ENCODE measurements around the gene SCRN2. TPM values are rescaled to one million over a fixed set of nuclear protein-coding genes. Genes with fewer than 3 reads are reported as not detected.

The SCRN2 gene
- total and polyA plus RNA-seq, 2 of the 13 experiments (the other 11 are each of a cell fraction or from before 2014, with no cell fraction given): 21.7 to 29.5 TPM

- TF ChIP-seq, protein P1, sequence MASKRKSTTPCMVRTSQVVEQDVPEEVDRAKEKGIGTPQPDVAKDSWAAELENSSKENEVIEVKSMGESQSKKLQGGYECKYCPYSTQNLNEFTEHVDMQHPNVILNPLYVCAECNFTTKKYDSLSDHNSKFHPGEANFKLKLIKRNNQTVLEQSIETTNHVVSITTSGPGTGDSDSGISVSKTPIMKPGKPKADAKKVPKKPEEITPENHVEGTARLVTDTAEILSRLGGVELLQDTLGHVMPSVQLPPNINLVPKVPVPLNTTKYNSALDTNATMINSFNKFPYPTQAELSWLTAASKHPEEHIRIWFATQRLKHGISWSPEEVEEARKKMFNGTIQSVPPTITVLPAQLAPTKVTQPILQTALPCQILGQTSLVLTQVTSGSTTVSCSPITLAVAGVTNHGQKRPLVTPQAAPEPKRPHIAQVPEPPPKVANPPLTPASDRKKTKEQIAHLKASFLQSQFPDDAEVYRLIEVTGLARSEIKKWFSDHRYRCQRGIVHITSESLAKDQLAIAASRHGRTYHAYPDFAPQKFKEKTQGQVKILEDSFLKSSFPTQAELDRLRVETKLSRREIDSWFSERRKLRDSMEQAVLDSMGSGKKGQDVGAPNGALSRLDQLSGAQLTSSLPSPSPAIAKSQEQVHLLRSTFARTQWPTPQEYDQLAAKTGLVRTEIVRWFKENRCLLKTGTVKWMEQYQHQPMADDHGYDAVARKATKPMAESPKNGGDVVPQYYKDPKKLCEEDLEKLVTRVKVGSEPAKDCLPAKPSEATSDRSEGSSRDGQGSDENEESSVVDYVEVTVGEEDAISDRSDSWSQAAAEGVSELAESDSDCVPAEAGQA (IDR thresholded peaks at IDR 0.05; ENCODE audit: low read depth): no peak
- TF ChIP-seq, protein P1 (CRISPR knock-in tag; IDR thresholded peaks at IDR 0.05; ENCODE audit: borderline replicate concordance): no peak
- TF ChIP-seq MTF1 (CRISPR knock-in tag; IDR thresholded peaks at IDR 0.05): no peak
- 0 out of 2 replicates have a peak, but pooled peaks have one; percentile 58 for TF ChIP-seq ZSCAN29 (CRISPR knock-in tag; conservative IDR thresholded peaks at IDR 0.05)
- TF ChIP-seq, protein P2, sequence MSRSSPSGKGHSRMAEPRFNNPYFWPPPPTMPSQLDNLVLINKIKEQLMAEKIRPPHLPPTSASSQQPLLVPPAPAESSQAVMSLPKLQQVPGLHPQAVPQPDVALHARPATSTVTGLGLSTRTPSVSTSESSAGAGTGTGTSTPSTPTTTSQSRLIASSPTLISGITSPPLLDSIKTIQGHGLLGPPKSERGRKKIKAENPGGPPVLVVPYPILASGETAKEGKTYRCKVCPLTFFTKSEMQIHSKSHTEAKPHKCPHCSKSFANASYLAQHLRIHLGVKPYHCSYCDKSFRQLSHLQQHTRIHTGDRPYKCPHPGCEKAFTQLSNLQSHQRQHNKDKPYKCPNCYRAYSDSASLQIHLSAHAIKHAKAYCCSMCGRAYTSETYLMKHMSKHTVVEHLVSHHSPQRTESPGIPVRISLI (CRISPR knock-in tag; IDR thresholded peaks at IDR 0.05; ENCODE audit: borderline replicate concordance): no peak
- TF ChIP-seq AGO2 (optimal IDR thresholded peaks at IDR 0.05; ENCODE audit: low read depth, low read length): no peak
- no peak for TF ChIP-seq TIGD3 (CRISPR knock-in tag; IDR thresholded peaks at IDR 0.05; ENCODE audit: borderline replicate concordance)
- TF ChIP-seq ZIK1 (CRISPR knock-in tag; IDR thresholded peaks at IDR 0.05; ENCODE audit: borderline replicate concordance, low read depth): no peak
- TF ChIP-seq, protein P3, sequence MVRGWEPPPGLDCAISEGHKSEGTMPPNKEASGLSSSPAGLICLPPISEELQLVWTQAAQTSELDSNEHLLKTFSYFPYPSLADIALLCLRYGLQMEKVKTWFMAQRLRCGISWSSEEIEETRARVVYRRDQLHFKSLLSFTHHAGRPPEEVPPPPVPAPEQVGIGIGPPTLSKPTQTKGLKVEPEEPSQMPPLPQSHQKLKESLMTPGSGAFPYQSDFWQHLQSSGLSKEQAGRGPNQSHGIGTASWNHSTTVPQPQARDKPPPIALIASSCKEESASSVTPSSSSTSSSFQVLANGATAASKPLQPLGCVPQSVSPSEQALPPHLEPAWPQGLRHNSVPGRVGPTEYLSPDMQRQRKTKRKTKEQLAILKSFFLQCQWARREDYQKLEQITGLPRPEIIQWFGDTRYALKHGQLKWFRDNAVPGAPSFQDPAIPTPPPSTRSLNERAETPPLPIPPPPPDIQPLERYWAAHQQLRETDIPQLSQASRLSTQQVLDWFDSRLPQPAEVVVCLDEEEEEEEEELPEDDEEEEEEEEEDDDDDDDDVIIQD (CRISPR knock-in tag; IDR thresholded peaks at IDR 0.05; ENCODE audit: low read depth): no peak
- TF ChIP-seq TOPORS (CRISPR knock-in tag; IDR thresholded peaks at IDR 0.05): no peak
- TF ChIP-seq ZNF780A (CRISPR knock-in tag; IDR thresholded peaks at IDR 0.05): no peak
- no peak for TF ChIP-seq KAT2B (IDR thresholded peaks at IDR 0.05; ENCODE audit: borderline replicate concordance, low read depth, low read length)
- no peak for TF ChIP-seq PLRG1 (conservative IDR thresholded peaks at IDR 0.05)
- TF ChIP-seq, protein P4, sequence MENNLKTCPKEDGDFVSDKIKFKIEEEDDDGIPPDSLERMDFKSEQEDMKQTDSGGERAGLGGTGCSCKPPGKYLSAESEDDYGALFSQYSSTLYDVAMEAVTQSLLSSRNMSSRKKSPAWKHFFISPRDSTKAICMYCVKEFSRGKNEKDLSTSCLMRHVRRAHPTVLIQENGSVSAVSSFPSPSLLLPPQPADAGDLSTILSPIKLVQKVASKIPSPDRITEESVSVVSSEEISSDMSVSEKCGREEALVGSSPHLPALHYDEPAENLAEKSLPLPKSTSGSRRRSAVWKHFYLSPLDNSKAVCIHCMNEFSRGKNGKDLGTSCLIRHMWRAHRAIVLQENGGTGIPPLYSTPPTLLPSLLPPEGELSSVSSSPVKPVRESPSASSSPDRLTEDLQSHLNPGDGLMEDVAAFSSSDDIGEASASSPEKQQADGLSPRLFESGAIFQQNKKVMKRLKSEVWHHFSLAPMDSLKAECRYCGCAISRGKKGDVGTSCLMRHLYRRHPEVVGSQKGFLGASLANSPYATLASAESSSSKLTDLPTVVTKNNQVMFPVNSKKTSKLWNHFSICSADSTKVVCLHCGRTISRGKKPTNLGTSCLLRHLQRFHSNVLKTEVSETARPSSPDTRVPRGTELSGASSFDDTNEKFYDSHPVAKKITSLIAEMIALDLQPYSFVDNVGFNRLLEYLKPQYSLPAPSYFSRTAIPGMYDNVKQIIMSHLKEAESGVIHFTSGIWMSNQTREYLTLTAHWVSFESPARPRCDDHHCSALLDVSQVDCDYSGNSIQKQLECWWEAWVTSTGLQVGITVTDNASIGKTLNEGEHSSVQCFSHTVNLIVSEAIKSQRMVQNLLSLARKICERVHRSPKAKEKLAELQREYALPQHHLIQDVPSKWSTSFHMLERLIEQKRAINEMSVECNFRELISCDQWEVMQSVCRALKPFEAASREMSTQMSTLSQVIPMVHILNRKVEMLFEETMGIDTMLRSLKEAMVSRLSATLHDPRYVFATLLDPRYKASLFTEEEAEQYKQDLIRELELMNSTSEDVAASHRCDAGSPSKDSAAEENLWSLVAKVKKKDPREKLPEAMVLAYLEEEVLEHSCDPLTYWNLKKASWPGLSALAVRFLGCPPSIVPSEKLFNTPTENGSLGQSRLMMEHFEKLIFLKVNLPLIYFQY (CRISPR knock-in tag; IDR thresholded peaks at IDR 0.05; ENCODE audit: borderline replicate concordance): peak; percentile 41; the same call in 1 of the 2 replicates
These were observed 9.9 kb upstream of the SCRN2 start, which contains the start of gene SP6 (continued) for GRCh38 chr17:47850692-47851573.

Data from HepG2 (cell line).